ENCODE measurements around the gene RBKS. TPM values are rescaled to one million over a fixed set of nuclear protein-coding genes. Genes with fewer than 3 reads are reported as not detected.
A peak's percentile ranks its signal among the peaks of the same experiment; 100 is the strongest.

The RBKS gene
- total RNA-seq, 3 donors from 2014 or later = 1.1 to 5.1 (median 2.9) TPM

- TF ChIP-seq POLR2AphosphoS5 (IDR thresholded peaks at IDR 0.05) (no peak), POLR2A (IDR thresholded peaks at IDR 0.05) (no peak)
- TF ChIP-seq, protein P1, sequence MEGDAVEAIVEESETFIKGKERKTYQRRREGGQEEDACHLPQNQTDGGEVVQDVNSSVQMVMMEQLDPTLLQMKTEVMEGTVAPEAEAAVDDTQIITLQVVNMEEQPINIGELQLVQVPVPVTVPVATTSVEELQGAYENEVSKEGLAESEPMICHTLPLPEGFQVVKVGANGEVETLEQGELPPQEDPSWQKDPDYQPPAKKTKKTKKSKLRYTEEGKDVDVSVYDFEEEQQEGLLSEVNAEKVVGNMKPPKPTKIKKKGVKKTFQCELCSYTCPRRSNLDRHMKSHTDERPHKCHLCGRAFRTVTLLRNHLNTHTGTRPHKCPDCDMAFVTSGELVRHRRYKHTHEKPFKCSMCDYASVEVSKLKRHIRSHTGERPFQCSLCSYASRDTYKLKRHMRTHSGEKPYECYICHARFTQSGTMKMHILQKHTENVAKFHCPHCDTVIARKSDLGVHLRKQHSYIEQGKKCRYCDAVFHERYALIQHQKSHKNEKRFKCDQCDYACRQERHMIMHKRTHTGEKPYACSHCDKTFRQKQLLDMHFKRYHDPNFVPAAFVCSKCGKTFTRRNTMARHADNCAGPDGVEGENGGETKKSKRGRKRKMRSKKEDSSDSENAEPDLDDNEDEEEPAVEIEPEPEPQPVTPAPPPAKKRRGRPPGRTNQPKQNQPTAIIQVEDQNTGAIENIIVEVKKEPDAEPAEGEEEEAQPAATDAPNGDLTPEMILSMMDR (IDR thresholded peaks at IDR 0.05) = no peak
- H3K27me3 ChIP-seq = no peaks in the 10 kb centered on the region
- intact Hi-C loops (cut with DNase I; ENCODE audit: low total_unique reads) = no loop called here
- no peak overlapping the region for H3K27ac ChIP-seq
- H3K36me3 ChIP-seq = no peaks in the 10 kb centered on the region
- H3K9me3 ChIP-seq = no peaks in the 10 kb centered on the region
- DNase-seq (ENCODE audit: low spot score in 2 of 2) = no peak
- H3K4me1 ChIP-seq = no peaks in the 10 kb centered on the region
- H3K4me3 ChIP-seq = no peak overlapping the region
Measured at GRCh38 chr2:27808418-27808817, 81.8 kb downstream of the RBKS start.

DNA sequence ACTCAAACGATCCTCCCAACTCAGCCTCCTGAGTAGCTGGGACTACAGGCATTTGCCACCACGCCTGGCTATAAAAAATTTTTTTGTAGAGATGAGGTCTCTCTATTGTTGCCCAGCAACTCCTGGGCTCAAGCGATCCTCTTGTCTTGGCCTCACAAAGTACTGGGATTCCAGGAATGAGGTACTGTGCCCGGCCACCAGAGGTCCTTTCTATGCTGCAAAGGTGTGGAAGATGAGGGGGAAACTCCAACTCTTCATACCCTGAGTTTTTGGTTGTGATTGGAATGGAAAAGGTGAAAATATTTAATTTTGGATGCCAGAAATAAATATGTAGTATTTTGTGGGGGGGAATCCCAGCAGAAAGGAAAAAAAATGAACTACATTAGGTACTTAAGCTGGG lies 82.7 kb downstream of the RBKS start:
- TF ChIP-seq, protein P1 (IDR thresholded peaks at IDR 0.05) = peak; percentile 25 to 61 (median 54)
- no peak for TF ChIP-seq POLR2A (IDR thresholded peaks at IDR 0.05)
- no peak overlapping the region for H3K27ac ChIP-seq
- no peak overlapping the region for H3K4me3 ChIP-seq
- H3K36me3 ChIP-seq = no peaks in the 10 kb centered on the region
- intact Hi-C loops (cut with DNase I; ENCODE audit: low total_unique reads) = no loop called here
- DNase-seq (ENCODE audit: low spot score in 2 of 2) = no peak
- no peaks in the 10 kb centered on the region for H3K27me3 ChIP-seq
- no peaks in the 10 kb centered on the region for H3K9me3 ChIP-seq
- H3K4me1 ChIP-seq = no peaks in the 10 kb centered on the region

DNA sequence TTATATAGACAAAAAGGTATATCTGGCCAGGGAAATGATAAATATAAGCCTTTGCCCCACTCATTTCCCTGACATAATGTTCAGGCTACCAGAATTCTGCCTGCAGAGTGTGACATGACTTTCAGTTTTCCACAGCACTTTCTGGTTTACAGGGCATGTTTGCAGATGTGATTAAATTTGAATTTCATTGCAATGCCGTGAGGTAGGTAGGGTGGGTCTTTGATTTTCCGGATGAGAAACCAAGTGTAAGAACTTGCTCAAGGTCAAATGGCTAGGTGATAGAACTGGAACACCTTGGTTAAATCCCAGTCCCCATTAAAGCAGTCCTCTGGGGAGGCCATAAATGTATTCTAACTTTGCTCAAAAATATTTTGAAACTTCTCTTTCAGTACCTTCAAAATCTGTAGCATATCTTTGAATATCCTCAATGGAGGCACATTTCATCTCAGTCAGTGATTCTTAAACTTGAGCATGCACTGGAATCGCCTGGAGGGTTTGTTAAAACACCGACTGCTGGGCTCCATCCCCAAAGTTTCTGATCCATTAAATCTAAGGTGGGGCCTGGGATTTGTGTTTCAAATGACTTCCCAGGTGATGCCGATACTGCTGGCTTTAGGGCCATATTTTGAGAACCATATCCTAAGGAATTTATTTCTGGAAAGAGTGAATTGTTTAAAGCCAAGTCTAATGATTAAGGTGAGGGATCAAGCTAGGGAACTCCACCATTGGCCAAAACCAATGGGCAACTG lies 83.7 kb downstream of the RBKS start:
- Histone ChIP-seq H3K9me3 (no peaks in the 10 kb centered on the region), H3K36me3 (no peaks in the 10 kb centered on the region), H3K27me3 (no peaks in the 10 kb centered on the region), H3K27ac (no peak overlapping the region), H3K4me1 (no peaks in the 10 kb centered on the region), H3K4me3 (no peak overlapping the region)
- intact Hi-C loops (cut with DNase I; ENCODE audit: low total_unique reads) = no loop called here
- no peak for TF ChIP-seq POLR2A (IDR thresholded peaks at IDR 0.05)
- TF ChIP-seq, protein P1 (IDR thresholded peaks at IDR 0.05) = no peak
- TF ChIP-seq POLR2AphosphoS5 (IDR thresholded peaks at IDR 0.05) = no peak
- no peak for DNase-seq (ENCODE audit: low spot score in 2 of 2)

- H3K27ac ChIP-seq = no peak overlapping the region
- H3K9me3 ChIP-seq = no peaks in the 10 kb centered on the region
- TF ChIP-seq, protein P1 (IDR thresholded peaks at IDR 0.05) = no peak
- TF ChIP-seq POLR2AphosphoS5 (IDR thresholded peaks at IDR 0.05) (no peak), POLR2A (IDR thresholded peaks at IDR 0.05) (no peak)
- intact Hi-C loops (cut with DNase I; ENCODE audit: low total_unique reads) = no loop called here
- H3K4me1 ChIP-seq = no peaks in the 10 kb centered on the region
- H3K36me3 ChIP-seq = no peaks in the 10 kb centered on the region
- H3K4me3 ChIP-seq = no peak overlapping the region
- H3K27me3 ChIP-seq = no peaks in the 10 kb centered on the region
- no peak for DNase-seq (ENCODE audit: low spot score in 2 of 2)
Measured at GRCh38 chr2:27805180-27805579, 85.0 kb downstream of the RBKS start.

- Histone ChIP-seq H3K4me3 (no peak overlapping the region), H3K4me1 (peaks cover 0 to 5% of the 10 kb centered on the region in 2 donors), H3K9me3 (no peaks in the 10 kb centered on the region), H3K27ac (no peak overlapping the region), H3K27me3 (no peaks in the 10 kb centered on the region), H3K36me3 (no peaks in the 10 kb centered on the region)
- intact Hi-C loops (cut with DNase I; ENCODE audit: low total_unique reads) = no loop called here
- no peak for DNase-seq (ENCODE audit: low spot score in 2 of 2)
- TF ChIP-seq, protein P1 (IDR thresholded peaks at IDR 0.05) = no peak
- TF ChIP-seq POLR2AphosphoS5 (IDR thresholded peaks at IDR 0.05) (no peak), POLR2A (IDR thresholded peaks at IDR 0.05) (no peak)
Measured at GRCh38 chr2:27804146-27804545, 86.0 kb downstream of the RBKS start.

All from breast epithelium (tissue), 4 donors.